Keratinocyte (primary cell): ENCODE measurements around the gene MYRIP. TPM values are rescaled to one million over a fixed set of nuclear protein-coding genes. Genes with fewer than 3 reads are reported as not detected.

Experiments
- DNase-seq: peaks from one replicate; pipeline ENCODE4 v3.0.0-alpha.2; 2011; ENCODE audit warnings: low read depth, missing footprints, low spot score
- FAIRE-seq: peaks from 2 replicates; lab custom pipeline; 2011; peaks lifted over from hg19 to GRCh38; lab: Jason Lieb, UNC
- H2AFZ ChIP-seq: 2 replicates; pipeline ENCODE4 v1.6.0; 2012; ENCODE audit warnings: low read length, control low read depth, inconsistent platforms; ENCODE audit not compliant: control insufficient read depth
- H3K27ac ChIP-seq: 2 replicates; pipeline ENCODE4 v1.5.1; 2011; ENCODE audit warnings: low read length; ENCODE audit not compliant: control insufficient read depth, insufficient read depth
- H3K27me3 ChIP-seq: 3 replicates; pipeline ENCODE4 v1.6.0; 2011; ENCODE audit warnings: low read length; ENCODE audit not compliant: control insufficient read depth, insufficient read depth; ENCODE audit errors: extremely low read depth
- H3K36me3 ChIP-seq, 2 experiments: 2 replicates in 1 of 2; 3 replicates in 1 of 2; pipeline ENCODE4 v1.5.1; 2011; ENCODE audit warnings: low read length in 2 of 2, mild to moderate bottlenecking in 1 of 2; ENCODE audit not compliant: control insufficient read depth in 2 of 2, insufficient read depth in 2 of 2; ENCODE audit errors: extremely low read depth in 1 of 2
- H3K4me1 ChIP-seq: 3 replicates; pipeline ENCODE4 v1.5.1; 2011; ENCODE audit warnings: low read length; ENCODE audit not compliant: control insufficient read depth, insufficient read depth; ENCODE audit errors: extremely low read depth
- H3K4me2 ChIP-seq: 3 replicates; pipeline ENCODE4 v1.6.0; 2011; ENCODE audit warnings: low read depth, low read length; ENCODE audit not compliant: control insufficient read depth, insufficient read depth; ENCODE audit errors: extremely low read depth
- H3K4me3 ChIP-seq, 3 experiments: fragments of 200-600 bp in 1 of 3; sonication (generic) in 1 of 3; 2 replicates in 2 of 3; 3 replicates in 1 of 3; pipeline ENCODE4 v1.5.1; 2011 to 2016; ENCODE audit warnings: low read length in 3 of 3, mild to moderate bottlenecking in 3 of 3, control low read depth in 2 of 3, inconsistent platforms in 1 of 3, low read depth in 1 of 3, mixed read lengths in 1 of 3, mixed run types in 1 of 3, moderate library complexity in 1 of 3; ENCODE audit not compliant: control insufficient read depth in 2 of 3, insufficient read depth in 2 of 3; ENCODE audit errors: extremely low read depth in 1 of 3
- H3K79me2 ChIP-seq: 2 replicates; pipeline ENCODE4 v1.6.0; 2012; ENCODE audit warnings: low read length; ENCODE audit not compliant: control insufficient read depth, insufficient read depth
- H3K9ac ChIP-seq: 3 replicates; pipeline ENCODE4 v1.6.0; 2011; ENCODE audit warnings: low read length; ENCODE audit not compliant: control insufficient read depth, insufficient read depth; ENCODE audit errors: extremely low read depth
- H3K9me1 ChIP-seq: 3 replicates; pipeline ENCODE4 v1.6.0; 2011; ENCODE audit warnings: low read length; ENCODE audit not compliant: control insufficient read depth, insufficient read depth; ENCODE audit errors: extremely low read depth
- H3K9me3 ChIP-seq: 2 replicates; pipeline ENCODE4 v1.5.1; 2012; ENCODE audit warnings: low read depth, low read length; ENCODE audit not compliant: control insufficient read depth
- H4K20me1 ChIP-seq: 3 replicates; pipeline ENCODE4 v1.6.0; 2011; ENCODE audit warnings: low read length; ENCODE audit not compliant: control insufficient read depth, insufficient read depth; ENCODE audit errors: extremely low read depth
- CTCF ChIP-seq, 3 experiments: IDR thresholded peaks in 1 of 3; conservative IDR thresholded peaks in 1 of 3; optimal IDR thresholded peaks in 1 of 3; 2 replicates in 2 of 3; 3 replicates in 1 of 3; pipeline versions ENCODE3 to v1.5.1; 2011; ENCODE audit warnings: low read length in 3 of 3, mild to moderate bottlenecking in 3 of 3, moderate library complexity in 2 of 3, control low read depth in 1 of 3, inconsistent platforms in 1 of 3; ENCODE audit not compliant: insufficient read depth in 2 of 3; ENCODE audit errors: extremely low read depth in 1 of 3
- EZH2 ChIP-seq: IDR thresholded peaks from one replicate; pipeline ENCODE4 v1.6.1; 2012; ENCODE audit warnings: inconsistent platforms, mild to moderate bottlenecking, low read length, moderate library complexity
- dilution Hi-C: fragments of 300-500 bp; cut with MboI; formaldehyde crosslinking; loops from one replicate; pipeline ENCODE4 v1.7.0; 2020; ENCODE audit warnings: low sequenced_read_pairs; ENCODE audit not compliant: extremely low pct_ligation_motif_present
- polyA plus RNA-seq, 5 experiments: library from polyadenylated mRNA; depleted of rRNA in 3 of 5; stranded (reverse) in 3 of 5; stranded (forward) in 1 of 5; unstranded in 1 of 5; fragments of >200 nt; gene quantifications; 1 replicate in 1 of 5; 2 replicates in 3 of 5; 3 replicates in 1 of 5; pipeline versions ENCODE4 v1.2.1 to v1.2.3, GENCODE V29; 2011 to 2012; ENCODE audit warnings: missing spikeins in 2 of 5, low read depth in 1 of 5, low replicate concordance in 1 of 5

The MYRIP gene
- polyA plus RNA-seq, 1 donor (not counting 4 experiments of a cell fraction or from before 2014, with no cell fraction given): 0.01 TPM

- TF ChIP-seq EZH2 (no peak), CTCF (optimal IDR thresholded peaks at IDR 0.05 in 1 of 3, IDR thresholded peaks at IDR 0.05 in 1 of 3, conservative IDR thresholded peaks at IDR 0.05 in 1 of 3; ENCODE audit: extremely low read depth in 1 of 3, insufficient read depth in 2 of 3, low read length in 3 of 3) (no peak)
- no peaks in the 10 kb centered on the region for H3K27me3 ChIP-seq
- no peak for FAIRE-seq
- H3K4me3 ChIP-seq: no peak overlapping the region
- H3K9me3 ChIP-seq: no peaks in the 10 kb centered on the region
- no peak overlapping the region for H3K4me2 ChIP-seq
- H3K9ac ChIP-seq: no peak overlapping the region
- no peak for DNase-seq
- H2AFZ ChIP-seq: no peak overlapping the region
- H3K79me2 ChIP-seq: no peaks in the 10 kb centered on the region
- H4K20me1 ChIP-seq: no peaks in the 10 kb centered on the region
- H3K27ac ChIP-seq: no peak overlapping the region
- H3K36me3 ChIP-seq: no peaks in the 10 kb centered on the region
- H3K4me1 ChIP-seq: no peaks in the 10 kb centered on the region
- no peaks in the 10 kb centered on the region for H3K9me1 ChIP-seq
- dilution Hi-C loops: no loop called here
These were observed 417.2 kb downstream of the MYRIP start for GRCh38 chr3:40226636-40227035.

- FAIRE-seq: no peak
- H3K79me2 ChIP-seq: no peaks in the 10 kb centered on the region
- H3K36me3 ChIP-seq: no peaks in the 10 kb centered on the region
These were observed 419.5 kb downstream of the MYRIP start for GRCh38 chr3:40228792-40229350.

More at GRCh38 chr3:40228792-40229350, 419.5 kb downstream of the MYRIP start:
- Histone ChIP-seq H3K9me3 (no peaks in the 10 kb centered on the region), H3K27ac (no peak overlapping the region), H3K4me3 (no peak overlapping the region), H3K27me3 (peaks cover 3% of the 10 kb centered on the region), H3K9me1 (no peaks in the 10 kb centered on the region), H3K4me1 (no peaks in the 10 kb centered on the region), H2AFZ (no peak overlapping the region), H3K9ac (no peak overlapping the region), H3K4me2 (no peak overlapping the region), H4K20me1 (no peaks in the 10 kb centered on the region)
- TF ChIP-seq CTCF (optimal IDR thresholded peaks at IDR 0.05 in 1 of 3, IDR thresholded peaks at IDR 0.05 in 1 of 3, conservative IDR thresholded peaks at IDR 0.05 in 1 of 3; ENCODE audit: extremely low read depth in 1 of 3, insufficient read depth in 2 of 3, low read length in 3 of 3): no peak
- no peak for TF ChIP-seq EZH2
- no peak for DNase-seq
- dilution Hi-C loops: no loop called here
